ENCODE data around the gene PRRT2.

The PRRT2 gene

GRCh38 chr16:29843931-29844330 lies 31.9 kb downstream of the PRRT2 start:
- ATAC-seq (replicated peaks) (no peak), DNase-seq (no peak)
- Mint-ChIP-seq H3K27ac (no peak overlapping the region), H3K4me1 (peaks cover 2 to 5% of the 10 kb centered on the region in 2 donors), H3K27me3 (no peaks in the 10 kb centered on the region), H3K9me3 (no peaks in the 10 kb centered on the region), H3K36me3 (peaks cover 52 to 73% of the 10 kb centered on the region in 2 donors), H3K4me3 (no peak overlapping the region)

GRCh38 chr16:29844575-29845331 lies 32.8 kb downstream of the PRRT2 start:
- no peak overlapping the region for H3K27ac Mint-ChIP-seq
- no peaks in the 10 kb centered on the region for H3K9me3 Mint-ChIP-seq
- peaks cover 2 to 5% of the 10 kb centered on the region in 2 donors for H3K4me1 Mint-ChIP-seq
- H3K27me3 Mint-ChIP-seq = no peaks in the 10 kb centered on the region
- H3K36me3 Mint-ChIP-seq = peaks cover 51 to 68% of the 10 kb centered on the region in 2 donors
- H3K4me3 Mint-ChIP-seq = no peak overlapping the region
- ATAC-seq (replicated peaks) (no peak), DNase-seq (no peak)

GRCh38 chr16:29845656-29846055 lies 33.7 kb downstream of the PRRT2 start:
- Mint-ChIP-seq H3K36me3 (peaks cover 49 to 67% of the 10 kb centered on the region in 2 donors), H3K9me3 (no peaks in the 10 kb centered on the region), H3K4me1 (peaks cover 4 to 5% of the 10 kb centered on the region in 2 donors), H3K27ac (no peak overlapping the region), H3K27me3 (no peaks in the 10 kb centered on the region), H3K4me3 (no peak overlapping the region)
- ATAC-seq (replicated peaks) = no peak
- DNase-seq = no peak

GRCh38 chr16:29848420-29849297 lies 36.7 kb downstream of the PRRT2 start:
- Mint-ChIP-seq H3K4me3 (no peak overlapping the region), H3K36me3 (peaks cover 44 to 51% of the 10 kb centered on the region in 2 donors), H3K4me1 (peaks cover 4 to 5% of the 10 kb centered on the region in 2 donors), H3K27me3 (no peaks in the 10 kb centered on the region), H3K9me3 (no peaks in the 10 kb centered on the region), H3K27ac (peak overlapping the region; percentile 83)
- ATAC-seq (replicated peaks) = peak; percentile 87 to 88
- peak; percentile 50 for DNase-seq

- DNase-seq (no peak), ATAC-seq (replicated peaks) (no peak)
- Mint-ChIP-seq H3K4me3 (no peak overlapping the region), H3K27me3 (no peaks in the 10 kb centered on the region), H3K9me3 (no peaks in the 10 kb centered on the region), H3K27ac (no peak overlapping the region), H3K4me1 (peaks cover 4 to 5% of the 10 kb centered on the region in 2 donors), H3K36me3 (peaks cover 39 to 46% of the 10 kb centered on the region in 2 donors)
Measured at GRCh38 chr16:29849505-29849904, 37.5 kb downstream of the PRRT2 start.

- H3K36me3 Mint-ChIP-seq = peaks cover 27 to 33% of the 10 kb centered on the region in 2 donors
- no peak for ATAC-seq (replicated peaks)
- no peak overlapping the region for H3K4me3 Mint-ChIP-seq
- H3K27me3 Mint-ChIP-seq = no peaks in the 10 kb centered on the region
- no peak for DNase-seq
- H3K4me1 Mint-ChIP-seq = peaks cover 4 to 5% of the 10 kb centered on the region in 2 donors
- H3K9me3 Mint-ChIP-seq = no peaks in the 10 kb centered on the region
- H3K27ac Mint-ChIP-seq = no peak overlapping the region
Measured at GRCh38 chr16:29850998-29851397, 39.0 kb downstream of the PRRT2 start.

GRCh38 chr16:29852654-29853053 lies 40.7 kb downstream of the PRRT2 start:
- Mint-ChIP-seq H3K36me3 (peaks cover 19 to 25% of the 10 kb centered on the region in 2 donors), H3K9me3 (no peaks in the 10 kb centered on the region)

GRCh38 chr16:29854520-29855100 lies 42.6 kb downstream of the PRRT2 start:
- H3K27me3 Mint-ChIP-seq = no peaks in the 10 kb centered on the region
- no peaks in the 10 kb centered on the region for H3K9me3 Mint-ChIP-seq
- peak overlapping the region; percentile 71 for H3K27ac Mint-ChIP-seq
- H3K36me3 Mint-ChIP-seq = peaks cover 22 to 26% of the 10 kb centered on the region in 2 donors
- H3K4me1 Mint-ChIP-seq = peaks cover 0 to 1% of the 10 kb centered on the region in 2 donors
- ATAC-seq (replicated peaks) (peak in 1 of 2 donors; percentile 18), DNase-seq (no peak)
- no peak overlapping the region for H3K4me3 Mint-ChIP-seq

More at GRCh38 chr16:29852654-29853053, 40.7 kb downstream of the PRRT2 start:
- H3K27ac Mint-ChIP-seq = no peak overlapping the region
- peaks cover 4 to 5% of the 10 kb centered on the region in 2 donors for H3K4me1 Mint-ChIP-seq
- DNase-seq (no peak), ATAC-seq (replicated peaks) (no peak)
- H3K27me3 Mint-ChIP-seq = no peaks in the 10 kb centered on the region
- no peak overlapping the region for H3K4me3 Mint-ChIP-seq

GRCh38 chr16:29857133-29857760 lies 45.3 kb downstream of the PRRT2 start:
- H3K27me3 Mint-ChIP-seq = no peaks in the 10 kb centered on the region
- peaks cover 24 to 27% of the 10 kb centered on the region in 2 donors for H3K36me3 Mint-ChIP-seq
- H3K9me3 Mint-ChIP-seq = no peaks in the 10 kb centered on the region
- no peak for ATAC-seq (replicated peaks)
- no peak overlapping the region for H3K4me3 Mint-ChIP-seq
- no peak for DNase-seq
- no peak overlapping the region for H3K27ac Mint-ChIP-seq
- peaks cover 10 to 23% of the 10 kb centered on the region in 2 donors for H3K4me1 Mint-ChIP-seq

- DNase-seq (no peak), ATAC-seq (replicated peaks) (no peak)
- H3K4me1 Mint-ChIP-seq = peaks cover 12 to 27% of the 10 kb centered on the region in 2 donors
- peaks cover 24 to 27% of the 10 kb centered on the region in 2 donors for H3K36me3 Mint-ChIP-seq
- H3K27ac Mint-ChIP-seq = peak overlapping the region; percentile 57
- no peaks in the 10 kb centered on the region for H3K9me3 Mint-ChIP-seq
- H3K27me3 Mint-ChIP-seq = no peaks in the 10 kb centered on the region
- no peak overlapping the region for H3K4me3 Mint-ChIP-seq
Measured at GRCh38 chr16:29858149-29858849, 46.3 kb downstream of the PRRT2 start.

GRCh38 chr16:29858974-29859373 lies 47.0 kb downstream of the PRRT2 start:
- no peak for ATAC-seq (replicated peaks)
- no peaks in the 10 kb centered on the region for H3K9me3 Mint-ChIP-seq
- no peak overlapping the region for H3K27ac Mint-ChIP-seq
- no peak for DNase-seq
- H3K4me3 Mint-ChIP-seq = no peak overlapping the region
- no peaks in the 10 kb centered on the region for H3K27me3 Mint-ChIP-seq
- peaks cover 24 to 27% of the 10 kb centered on the region in 2 donors for H3K36me3 Mint-ChIP-seq
- H3K4me1 Mint-ChIP-seq = peaks cover 12 to 33% of the 10 kb centered on the region in 2 donors

- Mint-ChIP-seq H3K27me3 (no peaks in the 10 kb centered on the region), H3K4me3 (no peak overlapping the region), H3K36me3 (peaks cover 24 to 27% of the 10 kb centered on the region in 2 donors), H3K9me3 (no peaks in the 10 kb centered on the region), H3K27ac (no peak overlapping the region), H3K4me1 (peaks cover 14 to 33% of the 10 kb centered on the region in 2 donors)
- no peak for DNase-seq
- no peak for ATAC-seq (replicated peaks)
Measured at GRCh38 chr16:29860218-29860617, 48.2 kb downstream of the PRRT2 start.

GRCh38 chr16:29862383-29862883 lies 50.4 kb downstream of the PRRT2 start:
- Mint-ChIP-seq H3K4me3 (peak overlapping the region; percentile 96 to 97), H3K36me3 (peaks cover 24 to 27% of the 10 kb centered on the region in 2 donors), H3K27ac (peak overlapping the region; percentile 99), H3K27me3 (peaks cover 0 to under 1% of the 10 kb centered on the region in 2 donors), H3K9me3 (no peaks in the 10 kb centered on the region), H3K4me1 (peaks cover 14 to 33% of the 10 kb centered on the region in 2 donors)
- no peak for ATAC-seq (replicated peaks)
- DNase-seq = no peak
